Measurements from ENCODE around the gene GNB1.

The GNB1 gene

DNA sequence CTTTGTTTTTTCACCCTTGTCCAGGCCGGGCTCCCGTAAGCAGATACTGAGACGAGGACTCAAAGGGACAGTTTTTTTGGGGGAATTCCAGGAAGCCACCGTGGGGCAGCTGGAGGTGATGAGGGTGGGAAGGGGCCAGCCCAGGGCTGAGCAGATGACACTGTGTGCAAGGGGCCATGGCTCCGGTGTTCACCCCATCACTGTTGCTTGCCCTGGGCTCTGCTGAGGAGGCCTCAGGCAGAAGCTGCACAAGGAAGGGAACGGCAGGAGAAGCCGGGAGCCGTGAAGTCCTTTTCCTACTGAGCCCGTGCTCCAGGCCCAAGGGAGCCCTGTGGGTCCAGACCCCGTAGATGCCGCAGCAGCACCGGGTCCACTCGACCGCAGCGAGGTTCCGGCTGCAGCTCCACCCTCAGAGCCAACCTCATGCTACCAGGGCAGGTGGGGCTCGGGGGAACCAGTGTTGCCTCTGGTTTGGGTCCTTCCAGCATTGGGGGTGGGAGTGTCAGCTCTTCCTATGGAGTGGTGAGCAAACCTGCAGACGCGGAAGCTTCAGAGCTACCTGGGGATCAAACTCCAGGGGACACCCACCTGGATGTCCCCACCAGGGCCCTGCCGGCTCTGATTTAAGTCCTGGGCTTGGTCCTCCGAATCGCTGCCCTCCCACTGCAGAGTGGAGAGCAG lies 19.9 kb upstream of the GNB1 start:
- H3K4me1 ChIP-seq (ENCODE audit: insufficient read depth, low read length), result peaks cover 13% of the 10 kb centered on the region
- H3K9me3 ChIP-seq (ENCODE audit: low read length), result no peaks in the 10 kb centered on the region
- no peaks in the 10 kb centered on the region for H3K36me3 ChIP-seq (ENCODE audit: insufficient read depth, low read length)
- H2AFZ ChIP-seq (ENCODE audit: low read depth, low read length), result no peak overlapping the region
- H3K27me3 ChIP-seq (ENCODE audit: insufficient read depth, low read length), result peaks cover 11% of the 10 kb centered on the region
- H3K4me3 ChIP-seq (ENCODE audit: low read length), result no peak overlapping the region

- H3K36me3 ChIP-seq (ENCODE audit: insufficient read depth, low read length), result no peaks in the 10 kb centered on the region
- peaks cover 13% of the 10 kb centered on the region for H3K4me1 ChIP-seq (ENCODE audit: insufficient read depth, low read length)
- no peak overlapping the region for H2AFZ ChIP-seq (ENCODE audit: low read depth, low read length)
- H3K9me3 ChIP-seq (ENCODE audit: low read length), result no peaks in the 10 kb centered on the region
- H3K4me3 ChIP-seq (ENCODE audit: low read length), result no peak overlapping the region
- H3K27me3 ChIP-seq (ENCODE audit: insufficient read depth, low read length), result peaks cover 7% of the 10 kb centered on the region
These were observed 19.2 kb upstream of the GNB1 start for GRCh38 chr1:1910033-1910465.

- H3K4me1 ChIP-seq (ENCODE audit: insufficient read depth, low read length), result peaks cover 13% of the 10 kb centered on the region
- H3K4me3 ChIP-seq (ENCODE audit: low read length), result peak overlapping the region; percentile 81
- peak overlapping the region; percentile 80 for H2AFZ ChIP-seq (ENCODE audit: low read depth, low read length)
These were observed 17.6 kb upstream of the GNB1 start for GRCh38 chr1:1908506-1908791.

DNA sequence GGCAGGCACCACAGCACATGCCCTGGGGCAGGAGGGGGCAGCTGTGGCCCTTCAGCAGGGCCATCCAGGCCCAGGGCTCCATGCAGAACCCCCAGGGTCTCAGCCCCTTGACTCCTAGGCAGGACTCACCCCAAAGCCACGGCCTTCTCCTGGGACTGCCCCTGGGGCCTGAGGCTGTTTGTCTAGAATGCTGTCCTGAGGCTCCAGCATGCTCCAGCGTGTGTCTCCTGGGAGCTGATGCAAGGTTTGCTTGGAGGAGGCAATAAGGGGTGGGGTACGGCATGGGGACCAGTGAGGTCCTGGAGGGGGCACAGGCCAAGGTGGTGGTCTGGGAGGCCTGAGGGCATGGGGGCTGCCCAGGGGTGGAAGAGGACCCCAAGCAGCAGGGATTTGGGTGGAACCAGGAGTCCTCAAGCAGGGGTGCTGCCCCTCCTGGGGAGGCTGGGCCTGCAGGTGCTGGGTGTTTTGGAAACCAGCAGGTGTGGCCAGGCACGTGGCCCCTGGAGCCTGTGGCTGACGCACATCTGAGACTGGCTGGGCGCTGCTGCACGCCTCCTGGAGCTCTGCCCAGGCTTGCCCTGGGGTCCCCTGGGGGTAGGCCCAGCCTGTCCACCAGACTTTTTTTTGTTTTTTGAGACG lies 16.3 kb upstream of the GNB1 start:
- Histone ChIP-seq H3K9me3 (ENCODE audit: low read length) (peaks cover 2% of the 10 kb centered on the region), H2AFZ (ENCODE audit: low read depth, low read length) (no peak overlapping the region), H3K27me3 (ENCODE audit: insufficient read depth, low read length) (no peaks in the 10 kb centered on the region), H3K4me3 (ENCODE audit: low read length) (no peak overlapping the region), H3K36me3 (ENCODE audit: insufficient read depth, low read length) (no peaks in the 10 kb centered on the region), H3K4me1 (ENCODE audit: insufficient read depth, low read length) (peaks cover 13% of the 10 kb centered on the region)

More at GRCh38 chr1:1908506-1908791, 17.6 kb upstream of the GNB1 start:
- H3K36me3 ChIP-seq (ENCODE audit: insufficient read depth, low read length), result no peaks in the 10 kb centered on the region
- no peaks in the 10 kb centered on the region for H3K9me3 ChIP-seq (ENCODE audit: low read length)
- no peaks in the 10 kb centered on the region for H3K27me3 ChIP-seq (ENCODE audit: insufficient read depth, low read length)

GRCh38 chr1:1906185-1907097 lies 15.6 kb upstream of the GNB1 start:
- Histone ChIP-seq H3K27me3 (ENCODE audit: insufficient read depth, low read length) (no peaks in the 10 kb centered on the region), H3K4me3 (ENCODE audit: low read length) (no peak overlapping the region), H3K4me1 (ENCODE audit: insufficient read depth, low read length) (peaks cover 13% of the 10 kb centered on the region), H3K9me3 (ENCODE audit: low read length) (peaks cover 2% of the 10 kb centered on the region), H3K36me3 (ENCODE audit: insufficient read depth, low read length) (no peaks in the 10 kb centered on the region), H2AFZ (ENCODE audit: low read depth, low read length) (no peak overlapping the region)

DNA sequence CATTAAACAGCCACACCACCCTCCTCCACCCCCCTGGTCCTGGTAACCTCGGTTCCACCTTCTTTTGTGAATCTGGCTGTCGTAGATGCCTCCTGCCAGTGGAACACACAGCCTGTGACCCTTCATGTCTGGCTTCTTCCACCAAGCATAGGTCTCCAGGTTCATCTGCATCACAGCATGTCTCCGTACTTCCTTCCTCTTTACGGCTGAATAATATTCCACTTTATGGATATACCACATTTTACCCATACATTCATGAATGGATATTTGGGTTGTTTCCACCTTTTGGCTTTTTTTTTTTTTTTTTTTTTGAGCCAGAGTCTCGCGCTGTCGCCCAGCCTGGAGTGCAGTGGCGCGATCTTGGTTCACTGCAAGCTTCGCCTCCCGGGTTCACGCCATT lies 12.3 kb upstream of the GNB1 start:
- Histone ChIP-seq H3K4me1 (ENCODE audit: insufficient read depth, low read length) (peaks cover 10% of the 10 kb centered on the region), H2AFZ (ENCODE audit: low read depth, low read length) (no peak overlapping the region), H3K9me3 (ENCODE audit: low read length) (peaks cover 2% of the 10 kb centered on the region), H3K36me3 (ENCODE audit: insufficient read depth, low read length) (no peaks in the 10 kb centered on the region), H3K27me3 (ENCODE audit: insufficient read depth, low read length) (no peaks in the 10 kb centered on the region), H3K4me3 (ENCODE audit: low read length) (no peak overlapping the region)

- Histone ChIP-seq H3K4me3 (ENCODE audit: low read length) (no peak overlapping the region), H3K27me3 (ENCODE audit: insufficient read depth, low read length) (no peaks in the 10 kb centered on the region), H3K9me3 (ENCODE audit: low read length) (peaks cover 2% of the 10 kb centered on the region), H2AFZ (ENCODE audit: low read depth, low read length) (no peak overlapping the region), H3K36me3 (ENCODE audit: insufficient read depth, low read length) (no peaks in the 10 kb centered on the region), H3K4me1 (ENCODE audit: insufficient read depth, low read length) (peaks cover 7% of the 10 kb centered on the region)
These were observed 10.9 kb upstream of the GNB1 start for GRCh38 chr1:1901641-1902294.

GRCh38 chr1:1900883-1901640 lies 10.2 kb upstream of the GNB1 start:
- peaks cover 3% of the 10 kb centered on the region for H3K4me1 ChIP-seq (ENCODE audit: insufficient read depth, low read length)
- no peaks in the 10 kb centered on the region for H3K27me3 ChIP-seq (ENCODE audit: insufficient read depth, low read length)
- no peak overlapping the region for H3K4me3 ChIP-seq (ENCODE audit: low read length)
- no peaks in the 10 kb centered on the region for H3K36me3 ChIP-seq (ENCODE audit: insufficient read depth, low read length)
- peaks cover 2% of the 10 kb centered on the region for H3K9me3 ChIP-seq (ENCODE audit: low read length)
- H2AFZ ChIP-seq (ENCODE audit: low read depth, low read length), result no peak overlapping the region

GRCh38 chr1:1899967-1900327 lies 9.1 kb upstream of the GNB1 start:
- Histone ChIP-seq H3K27me3 (ENCODE audit: insufficient read depth, low read length) (no peaks in the 10 kb centered on the region), H3K36me3 (ENCODE audit: insufficient read depth, low read length) (no peaks in the 10 kb centered on the region), H3K4me1 (ENCODE audit: insufficient read depth, low read length) (peaks cover 4% of the 10 kb centered on the region), H3K9me3 (ENCODE audit: low read length) (peaks cover 2% of the 10 kb centered on the region), H3K4me3 (ENCODE audit: low read length) (no peak overlapping the region), H2AFZ (ENCODE audit: low read depth, low read length) (no peak overlapping the region)

- no peaks in the 10 kb centered on the region for H3K36me3 ChIP-seq (ENCODE audit: insufficient read depth, low read length)
- H3K9me3 ChIP-seq (ENCODE audit: low read length), result peaks cover 2% of the 10 kb centered on the region
- H3K4me3 ChIP-seq (ENCODE audit: low read length), result no peak overlapping the region
- peaks cover 8% of the 10 kb centered on the region for H3K4me1 ChIP-seq (ENCODE audit: insufficient read depth, low read length)
- no peak overlapping the region for H2AFZ ChIP-seq (ENCODE audit: low read depth, low read length)
- H3K27me3 ChIP-seq (ENCODE audit: insufficient read depth, low read length), result no peaks in the 10 kb centered on the region
These were observed 8.5 kb upstream of the GNB1 start for GRCh38 chr1:1899266-1899966.

- no peaks in the 10 kb centered on the region for H3K27me3 ChIP-seq (ENCODE audit: insufficient read depth, low read length)
- no peaks in the 10 kb centered on the region for H3K36me3 ChIP-seq (ENCODE audit: insufficient read depth, low read length)
- H3K4me3 ChIP-seq (ENCODE audit: low read length), result no peak overlapping the region
- H3K4me1 ChIP-seq (ENCODE audit: insufficient read depth, low read length), result peaks cover 8% of the 10 kb centered on the region
- H2AFZ ChIP-seq (ENCODE audit: low read depth, low read length), result no peak overlapping the region
- H3K9me3 ChIP-seq (ENCODE audit: low read length), result peaks cover 2% of the 10 kb centered on the region
These were observed 7.5 kb upstream of the GNB1 start for GRCh38 chr1:1898246-1898933.
